SK-N-SH (cell line): ENCODE results near the gene TSSK6. TPM values are rescaled to one million over a fixed set of nuclear protein-coding genes. Genes with fewer than 3 reads are reported as not detected.

Experiments used
- CTCF ChIA-PET: fragments of 300-600, 350-600 bp; formaldehyde crosslinking; extraction: SDS; loops from one replicate; lab custom pipeline; 2021; lab: Yijun Ruan, JAX
- POLR2A ChIA-PET: fragments of 350-600 bp; sonication (Branson Sonifier 250); formaldehyde crosslinking; extraction: SDS; loops from one replicate; lab custom pipeline; 2020; ENCODE audit warnings: antibody characterized with exemption, inconsistent platforms; lab: Yijun Ruan, JAX
- DNase-seq: peaks from one replicate; pipeline ENCODE4 v3.0.0; 2012
- H2AFZ ChIP-seq: fragments of 200-600 bp; sonication (generic); 2 replicates; pipeline ENCODE4 v1.8.1; 2016; ENCODE audit warnings: antibody characterized with exemption, mild to moderate bottlenecking, low read depth
- H3F3A ChIP-seq: fragments of 200-600 bp; sonication (generic); replicated peaks from 2 replicates; pipeline ENCODE3; 2016; ENCODE audit warnings: antibody characterized with exemption, mild to moderate bottlenecking; ENCODE audit not compliant: insufficient read depth
- H3K27ac ChIP-seq, 2 experiments: fragments of 200-500 bp in 1 of 2; fragments of 200-600 bp in 1 of 2; sonication (Bioruptor generic) in 1 of 2; sonication (generic), shearing (Covaris generic) in 1 of 2; 2 replicates each; pipeline versions ENCODE4 v1.5.1 to v1.6.1; 2014 to 2016; ENCODE audit warnings: low read depth in 2 of 2, inconsistent platforms in 1 of 2, low read length in 1 of 2, mild to moderate bottlenecking in 1 of 2, mixed read lengths in 1 of 2
- H3K27me3 ChIP-seq: fragments of 200-600 bp; sonication (generic), shearing (Covaris generic); 2 replicates; pipeline ENCODE4 v1.6.1; 2016; ENCODE audit warnings: mixed run types; ENCODE audit not compliant: insufficient read depth
- H3K36me3 ChIP-seq, 2 experiments: fragments of 200-500 bp in 1 of 2; fragments of 200-600 bp in 1 of 2; sonication (Bioruptor generic) in 1 of 2; sonication (generic) in 1 of 2; replicated peaks in 1 of 2; 2 replicates each; pipeline versions ENCODE3 to v1.5.1; 2014 to 2016; ENCODE audit warnings: low read length in 1 of 2, mild to moderate bottlenecking in 1 of 2; ENCODE audit not compliant: insufficient read depth in 2 of 2, control insufficient read depth in 1 of 2
- H3K4me1 ChIP-seq, 2 experiments: fragments of 200-500 bp in 1 of 2; fragments of 200-600 bp in 1 of 2; sonication (Bioruptor generic) in 1 of 2; sonication (generic), shearing (Covaris generic) in 1 of 2; 2 replicates each; pipeline versions ENCODE4 v1.5.1 to v1.6.1; 2014 to 2016; ENCODE audit warnings: low read depth in 1 of 2, low read length in 1 of 2, mixed run types in 1 of 2; ENCODE audit not compliant: insufficient read depth in 2 of 2, control insufficient read depth in 1 of 2
- H3K4me2 ChIP-seq: fragments of 200-600 bp; sonication (generic), shearing (Covaris generic); 2 replicates; pipeline ENCODE4 v1.6.1; 2017; ENCODE audit warnings: mixed run types
- H3K4me3 ChIP-seq, 2 experiments: fragments of 200-500 bp in 1 of 2; fragments of 200-600 bp in 1 of 2; sonication (Bioruptor generic) in 1 of 2; sonication (generic), shearing (Covaris generic) in 1 of 2; 2 replicates each; pipeline versions ENCODE4 v1.5.1 to v1.8.1; 2014 to 2016; ENCODE audit warnings: low read depth in 2 of 2, inconsistent platforms in 1 of 2, low read length in 1 of 2, mild to moderate bottlenecking in 1 of 2, mixed read lengths in 1 of 2, moderate library complexity in 1 of 2
- H3K79me2 ChIP-seq: fragments of 200-600 bp; sonication (generic); 2 replicates; pipeline ENCODE4 v1.8.1; 2017; ENCODE audit warnings: mild to moderate bottlenecking; ENCODE audit not compliant: insufficient read depth
- H3K9ac ChIP-seq: fragments of 200-600 bp; sonication (generic); 2 replicates; pipeline ENCODE4 v1.6.1; 2017; ENCODE audit warnings: mixed run types
- H3K9me2 ChIP-seq: fragments of 200-600 bp; sonication (generic); 2 replicates; pipeline ENCODE4 v1.6.1; 2017; ENCODE audit warnings: mixed run types
- H3K9me3 ChIP-seq: fragments of 200-600 bp; sonication (generic); 2 replicates; pipeline ENCODE4 v1.6.1; 2017; ENCODE audit warnings: mixed run types, mild to moderate bottlenecking, moderate library complexity
- H4K20me1 ChIP-seq: fragments of 200-600 bp; sonication (generic); 2 replicates; pipeline ENCODE4 v1.6.1; 2017; ENCODE audit warnings: mild to moderate bottlenecking, mixed run types; ENCODE audit not compliant: insufficient read depth
- EP300 ChIP-seq, 2 experiments: IDR thresholded peaks; 2 replicates each; pipeline versions ENCODE4 v1.4.0 to v1.6.1; 2012; ENCODE audit warnings: borderline replicate concordance in 1 of 2, low read depth in 1 of 2, low read length in 1 of 2
- EZH2phosphoT487 ChIP-seq: fragments of 200-600 bp; sonication (generic); IDR thresholded peaks from 2 replicates; pipeline ENCODE4 v1.6.1; 2017; ENCODE audit warnings: low read depth, mixed run types, mild to moderate bottlenecking, antibody characterized with exemption, moderate library complexity, borderline replicate concordance
- GABPA ChIP-seq: IDR thresholded peaks from 2 replicates; pipeline ENCODE4 v1.4.0; 2012; ENCODE audit warnings: low read depth, mild to moderate bottlenecking
- GATA2 ChIP-seq: sonication (generic); formaldehyde crosslinking; IDR thresholded peaks from 2 replicates; pipeline ENCODE4 v1.5.0; 2020; ENCODE audit warnings: mild to moderate bottlenecking, missing genetic modification reagents
- MEF2A ChIP-seq: IDR thresholded peaks from 2 replicates; pipeline ENCODE4 v1.4.0; 2012; ENCODE audit warnings: low read depth, borderline replicate concordance
- MXI1 ChIP-seq: IDR thresholded peaks from 2 replicates; pipeline ENCODE4 v1.6.1; 2012; ENCODE audit warnings: mild to moderate bottlenecking, low read depth, low read length, improper control_type of control experiment
- NFIC ChIP-seq: IDR thresholded peaks from 2 replicates; pipeline ENCODE4 v1.4.0; 2012; ENCODE audit warnings: borderline replicate concordance
- POLR2AphosphoS5 ChIP-seq: IDR thresholded peaks from 2 replicates; pipeline ENCODE4 v1.6.1; 2012; ENCODE audit warnings: low read depth, low read length
- RAD21 ChIP-seq: IDR thresholded peaks from 2 replicates; pipeline ENCODE4 v1.6.1; 2012; ENCODE audit warnings: mild to moderate bottlenecking, low read length
- RFX5 ChIP-seq: IDR thresholded peaks from 2 replicates; pipeline ENCODE4 v1.6.1; 2012; ENCODE audit warnings: mild to moderate bottlenecking, improper control_type of control experiment, low read length
- SMC3 ChIP-seq: IDR thresholded peaks from 2 replicates; pipeline ENCODE4 v1.6.1; 2012; ENCODE audit warnings: low read depth, low read length, improper control_type of control experiment
- TAF1 ChIP-seq: IDR thresholded peaks from 2 replicates; pipeline ENCODE4 v1.6.1; 2012; ENCODE audit warnings: low read depth, mild to moderate bottlenecking, low read length, moderate library complexity, borderline replicate concordance
- TCF12 ChIP-seq: IDR thresholded peaks from 2 replicates; pipeline ENCODE4 v1.4.0; 2012
- TEAD4 ChIP-seq: IDR thresholded peaks from 2 replicates; pipeline ENCODE4 v1.4.0; 2012; ENCODE audit warnings: mild to moderate bottlenecking, borderline replicate concordance; ENCODE audit not compliant: insufficient read depth
- YY1 ChIP-seq: IDR thresholded peaks from 2 replicates; pipeline ENCODE4 v1.4.0; 2012; ENCODE audit warnings: low read depth, mild to moderate bottlenecking
- WGBS: methylation state at CpG from one replicate; pipeline ENCODE4 v1.1.6; 2017; ENCODE audit warnings: low lambda C conversion rate; 5-methylcytosine and 5-hydroxymethylcytosine counted together
- polyA plus RNA-seq, 3 experiments: library from polyadenylated mRNA; depleted of rRNA; stranded (reverse); fragments of >200 nt; gene quantifications; 2 replicates each; pipeline ENCODE4 v1.2.3, GENCODE V29; 2012
- TF ChIP-seq, protein P1 (sequence below): fragments of 150-350 bp; IDR thresholded peaks from 2 replicates; pipeline ENCODE4 v1.6.1; 2017; ENCODE audit warnings: antibody characterized with exemption, low read length, low read depth, borderline replicate concordance
- TF ChIP-seq, protein P2 (sequence below): IDR thresholded peaks from 2 replicates; pipeline ENCODE4 v1.4.0; 2012; ENCODE audit warnings: low read depth, borderline replicate concordance
- TF ChIP-seq, protein P3 (sequence below): fragments of 200-600 bp; sonication (generic); IDR thresholded peaks from 2 replicates; pipeline ENCODE4 v1.6.1; 2017; ENCODE audit warnings: antibody characterized with exemption, mild to moderate bottlenecking, moderate library complexity
- TF ChIP-seq, protein P4 (sequence below): IDR thresholded peaks from 2 replicates; pipeline ENCODE4 v1.6.1; 2012; ENCODE audit warnings: mild to moderate bottlenecking, low read depth, low read length, moderate library complexity

TSSK6 gene
- polyA plus RNA-seq, 1 of the 3 experiments (the other 2 are of a cell fraction), result 3.1 TPM

DNA sequence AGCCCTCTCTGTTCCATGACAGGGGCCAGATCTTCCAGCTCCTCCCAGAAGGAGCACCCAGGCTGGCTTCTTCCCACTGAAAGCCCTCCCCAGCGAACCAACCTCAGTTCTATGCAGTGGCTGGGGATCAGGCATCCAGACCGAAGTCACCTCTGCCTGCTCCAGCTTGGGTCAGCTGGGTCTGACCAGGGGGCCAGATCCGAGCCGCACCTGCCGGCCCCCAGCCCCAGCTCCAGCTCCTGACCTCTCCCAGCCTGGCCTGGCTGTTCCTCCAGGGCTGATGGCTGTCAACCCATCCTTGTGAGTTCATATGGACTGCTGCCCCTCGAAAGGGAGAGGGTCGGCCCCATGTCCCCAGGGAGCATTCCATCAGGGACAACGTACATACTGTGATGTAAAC lies 8.0 kb downstream of the TSSK6 start:
- POLR2A ChIA-PET, result interaction anchor here (1.1 kb wide), 1 partner anchor 9 kb away, joined by 3 read pairs; the partner anchor contains the start of gene NDUFA13

DNA sequence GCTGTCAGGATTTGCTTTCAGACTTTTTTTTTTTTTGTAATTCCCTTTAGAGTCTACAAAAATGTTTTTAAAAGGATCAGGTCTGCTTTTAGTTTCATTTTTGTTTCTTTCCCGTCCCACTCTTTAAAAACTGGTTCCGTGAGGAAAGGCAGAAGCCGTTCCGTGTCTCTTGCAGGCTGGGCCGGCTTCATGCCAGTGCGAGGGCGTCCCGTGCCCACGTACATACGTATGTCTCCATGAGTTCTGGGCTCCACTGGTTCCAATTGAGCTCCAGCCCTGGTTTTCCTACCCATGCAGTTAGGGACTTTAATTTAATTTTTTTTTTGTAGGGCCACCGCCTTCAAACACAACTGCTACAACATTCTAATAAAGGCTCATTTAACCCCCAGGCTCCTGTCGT lies 8.8 kb downstream of the TSSK6 start:
- Histone ChIP-seq H4K20me1 (no peaks in the 10 kb centered on the region), H3K36me3 (peaks cover 14 to 51% of the 10 kb centered on the region in 2 experiments), H3K9ac (no peak overlapping the region), H2AFZ (no peak overlapping the region), H3K9me2 (no peaks in the 10 kb centered on the region), H3F3A (no peaks in the 10 kb centered on the region), H3K27ac (no peak overlapping the region), H3K4me1 (no peaks in the 10 kb centered on the region), H3K4me2 (no peak overlapping the region), H3K9me3 (no peaks in the 10 kb centered on the region), H3K79me2 (no peaks in the 10 kb centered on the region), H3K4me3 (no peak overlapping the region), H3K27me3 (no peaks in the 10 kb centered on the region)
- no peak for DNase-seq
- ChIA-PET CTCF (no interaction called here), POLR2A (interaction anchor here (1.1 kb wide), 1 partner anchor 9 kb away, joined by 3 read pairs; the partner anchor contains the start of gene NDUFA13)
- TF ChIP-seq, protein P1, sequence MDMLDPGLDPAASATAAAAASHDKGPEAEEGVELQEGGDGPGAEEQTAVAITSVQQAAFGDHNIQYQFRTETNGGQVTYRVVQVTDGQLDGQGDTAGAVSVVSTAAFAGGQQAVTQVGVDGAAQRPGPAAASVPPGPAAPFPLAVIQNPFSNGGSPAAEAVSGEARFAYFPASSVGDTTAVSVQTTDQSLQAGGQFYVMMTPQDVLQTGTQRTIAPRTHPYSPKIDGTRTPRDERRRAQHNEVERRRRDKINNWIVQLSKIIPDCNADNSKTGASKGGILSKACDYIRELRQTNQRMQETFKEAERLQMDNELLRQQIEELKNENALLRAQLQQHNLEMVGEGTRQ, result no peak
- TF ChIP-seq TAF1 (no peak), MEF2A (no peak), NFIC (no peak), MXI1 (no peak), POLR2AphosphoS5 (no peak), TEAD4 (no peak), TCF12 (no peak), EP300 (IDR thresholded peaks at IDR 0.05; ENCODE audit: borderline replicate concordance in 1 of 2, low read depth in 1 of 2, low read length in 1 of 2) (no peak), EZH2phosphoT487 (no peak), SMC3 (no peak)
- TF ChIP-seq, protein P2, sequence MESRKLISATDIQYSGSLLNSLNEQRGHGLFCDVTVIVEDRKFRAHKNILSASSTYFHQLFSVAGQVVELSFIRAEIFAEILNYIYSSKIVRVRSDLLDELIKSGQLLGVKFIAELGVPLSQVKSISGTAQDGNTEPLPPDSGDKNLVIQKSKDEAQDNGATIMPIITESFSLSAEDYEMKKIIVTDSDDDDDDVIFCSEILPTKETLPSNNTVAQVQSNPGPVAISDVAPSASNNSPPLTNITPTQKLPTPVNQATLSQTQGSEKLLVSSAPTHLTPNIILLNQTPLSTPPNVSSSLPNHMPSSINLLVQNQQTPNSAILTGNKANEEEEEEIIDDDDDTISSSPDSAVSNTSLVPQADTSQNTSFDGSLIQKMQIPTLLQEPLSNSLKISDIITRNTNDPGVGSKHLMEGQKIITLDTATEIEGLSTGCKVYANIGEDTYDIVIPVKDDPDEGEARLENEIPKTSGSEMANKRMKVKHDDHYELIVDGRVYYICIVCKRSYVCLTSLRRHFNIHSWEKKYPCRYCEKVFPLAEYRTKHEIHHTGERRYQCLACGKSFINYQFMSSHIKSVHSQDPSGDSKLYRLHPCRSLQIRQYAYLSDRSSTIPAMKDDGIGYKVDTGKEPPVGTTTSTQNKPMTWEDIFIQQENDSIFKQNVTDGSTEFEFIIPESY, result no peak
- TF ChIP-seq, protein P3, sequence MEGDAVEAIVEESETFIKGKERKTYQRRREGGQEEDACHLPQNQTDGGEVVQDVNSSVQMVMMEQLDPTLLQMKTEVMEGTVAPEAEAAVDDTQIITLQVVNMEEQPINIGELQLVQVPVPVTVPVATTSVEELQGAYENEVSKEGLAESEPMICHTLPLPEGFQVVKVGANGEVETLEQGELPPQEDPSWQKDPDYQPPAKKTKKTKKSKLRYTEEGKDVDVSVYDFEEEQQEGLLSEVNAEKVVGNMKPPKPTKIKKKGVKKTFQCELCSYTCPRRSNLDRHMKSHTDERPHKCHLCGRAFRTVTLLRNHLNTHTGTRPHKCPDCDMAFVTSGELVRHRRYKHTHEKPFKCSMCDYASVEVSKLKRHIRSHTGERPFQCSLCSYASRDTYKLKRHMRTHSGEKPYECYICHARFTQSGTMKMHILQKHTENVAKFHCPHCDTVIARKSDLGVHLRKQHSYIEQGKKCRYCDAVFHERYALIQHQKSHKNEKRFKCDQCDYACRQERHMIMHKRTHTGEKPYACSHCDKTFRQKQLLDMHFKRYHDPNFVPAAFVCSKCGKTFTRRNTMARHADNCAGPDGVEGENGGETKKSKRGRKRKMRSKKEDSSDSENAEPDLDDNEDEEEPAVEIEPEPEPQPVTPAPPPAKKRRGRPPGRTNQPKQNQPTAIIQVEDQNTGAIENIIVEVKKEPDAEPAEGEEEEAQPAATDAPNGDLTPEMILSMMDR, result no peak
- TF ChIP-seq, protein P4, sequence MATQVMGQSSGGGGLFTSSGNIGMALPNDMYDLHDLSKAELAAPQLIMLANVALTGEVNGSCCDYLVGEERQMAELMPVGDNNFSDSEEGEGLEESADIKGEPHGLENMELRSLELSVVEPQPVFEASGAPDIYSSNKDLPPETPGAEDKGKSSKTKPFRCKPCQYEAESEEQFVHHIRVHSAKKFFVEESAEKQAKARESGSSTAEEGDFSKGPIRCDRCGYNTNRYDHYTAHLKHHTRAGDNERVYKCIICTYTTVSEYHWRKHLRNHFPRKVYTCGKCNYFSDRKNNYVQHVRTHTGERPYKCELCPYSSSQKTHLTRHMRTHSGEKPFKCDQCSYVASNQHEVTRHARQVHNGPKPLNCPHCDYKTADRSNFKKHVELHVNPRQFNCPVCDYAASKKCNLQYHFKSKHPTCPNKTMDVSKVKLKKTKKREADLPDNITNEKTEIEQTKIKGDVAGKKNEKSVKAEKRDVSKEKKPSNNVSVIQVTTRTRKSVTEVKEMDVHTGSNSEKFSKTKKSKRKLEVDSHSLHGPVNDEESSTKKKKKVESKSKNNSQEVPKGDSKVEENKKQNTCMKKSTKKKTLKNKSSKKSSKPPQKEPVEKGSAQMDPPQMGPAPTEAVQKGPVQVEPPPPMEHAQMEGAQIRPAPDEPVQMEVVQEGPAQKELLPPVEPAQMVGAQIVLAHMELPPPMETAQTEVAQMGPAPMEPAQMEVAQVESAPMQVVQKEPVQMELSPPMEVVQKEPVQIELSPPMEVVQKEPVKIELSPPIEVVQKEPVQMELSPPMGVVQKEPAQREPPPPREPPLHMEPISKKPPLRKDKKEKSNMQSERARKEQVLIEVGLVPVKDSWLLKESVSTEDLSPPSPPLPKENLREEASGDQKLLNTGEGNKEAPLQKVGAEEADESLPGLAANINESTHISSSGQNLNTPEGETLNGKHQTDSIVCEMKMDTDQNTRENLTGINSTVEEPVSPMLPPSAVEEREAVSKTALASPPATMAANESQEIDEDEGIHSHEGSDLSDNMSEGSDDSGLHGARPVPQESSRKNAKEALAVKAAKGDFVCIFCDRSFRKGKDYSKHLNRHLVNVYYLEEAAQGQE, result no peak
- 97% methylated on average over 12 of the region's 12 CpGs for WGBS

More for the DNA sequence above, 8.0 kb downstream of the TSSK6 start:
- H3K79me2 ChIP-seq, result no peaks in the 10 kb centered on the region
- no peaks in the 10 kb centered on the region for H3K9me3 ChIP-seq
- no peaks in the 10 kb centered on the region for H3K9me2 ChIP-seq
- DNase-seq, result no peak
- H3F3A ChIP-seq, result no peaks in the 10 kb centered on the region
- 93% methylated on average over 3 of the region's 8 CpGs for WGBS
- H3K9ac ChIP-seq, result no peak overlapping the region
- no peaks in the 10 kb centered on the region for H3K27me3 ChIP-seq
- CTCF ChIA-PET, result no interaction called here
- H3K27ac ChIP-seq, result no peak overlapping the region
- H3K36me3 ChIP-seq, result peaks cover 14 to 43% of the 10 kb centered on the region in 2 experiments
- no peak overlapping the region for H2AFZ ChIP-seq
- H3K4me1 ChIP-seq, result no peaks in the 10 kb centered on the region
- TF ChIP-seq GATA2 (CRISPR knock-in tag), result no peak
- no peak for TF ChIP-seq GABPA
- TF ChIP-seq NFIC, result no peak
- no peak for TF ChIP-seq RFX5
- TF ChIP-seq RAD21, result no peak
- TF ChIP-seq YY1, result no peak
- no peak for TF ChIP-seq SMC3
- H3K4me3 ChIP-seq, result no peak overlapping the region
- no peak overlapping the region for H3K4me2 ChIP-seq
- no peaks in the 10 kb centered on the region for H4K20me1 ChIP-seq
